Activated T-cell treated with anti-CD3 and anti-CD28 coated beads for 4 hours (primary cell): Measurements from ENCODE around the gene OR9A2.

Source experiments
- DNase-seq: peaks from one replicate; pipeline ENCODE4 v3.0.0-alpha.2; 2020

The OR9A2 gene, protein sequence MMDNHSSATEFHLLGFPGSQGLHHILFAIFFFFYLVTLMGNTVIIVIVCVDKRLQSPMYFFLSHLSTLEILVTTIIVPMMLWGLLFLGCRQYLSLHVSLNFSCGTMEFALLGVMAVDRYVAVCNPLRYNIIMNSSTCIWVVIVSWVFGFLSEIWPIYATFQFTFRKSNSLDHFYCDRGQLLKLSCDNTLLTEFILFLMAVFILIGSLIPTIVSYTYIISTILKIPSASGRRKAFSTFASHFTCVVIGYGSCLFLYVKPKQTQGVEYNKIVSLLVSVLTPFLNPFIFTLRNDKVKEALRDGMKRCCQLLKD

DNA sequence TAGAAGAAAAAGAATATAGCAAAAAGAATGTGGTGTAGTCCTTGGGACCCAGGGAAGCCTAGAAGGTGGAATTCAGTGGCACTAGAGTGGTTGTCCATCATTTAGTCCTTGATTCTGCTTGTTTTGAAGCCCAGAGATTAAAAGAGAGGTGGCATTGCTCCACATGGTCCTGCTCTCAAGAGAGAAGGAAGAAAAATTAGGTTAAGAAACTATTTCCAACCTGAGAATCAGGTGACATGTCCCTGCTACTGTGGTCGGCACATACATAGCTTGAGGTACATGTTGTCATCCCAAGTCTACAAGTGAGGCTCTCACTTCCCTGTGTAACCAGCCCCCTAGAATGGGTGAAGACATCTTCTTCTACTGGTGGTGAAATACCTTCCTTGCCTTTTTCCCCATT is at the start of gene OR9A2:
Gene OR9A2 (minus strand): TSS at position 101 of the 400 bp plus-strand sequence. CDS start 0 bp downstream, at position 101.
- no peak for DNase-seq

DNA sequence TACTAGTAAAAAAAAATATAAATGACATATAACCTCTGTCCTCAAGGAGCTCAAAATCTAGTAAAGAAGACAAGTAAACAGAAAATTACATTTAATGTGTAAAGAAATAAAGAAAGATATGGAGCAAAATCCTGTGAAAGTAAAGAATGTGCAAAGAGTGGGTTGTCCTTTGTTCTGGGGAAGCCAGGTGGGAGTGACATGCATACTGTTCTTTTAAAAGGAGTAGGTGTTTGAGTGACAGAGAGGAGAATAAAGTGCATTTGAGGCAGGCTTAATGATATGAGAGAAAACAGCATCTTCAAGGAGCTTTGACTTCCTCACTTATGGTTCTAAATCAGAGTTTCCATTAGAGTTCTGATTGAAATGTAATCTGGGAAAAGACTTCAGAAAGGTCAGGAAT is 47.2 kb upstream of the OR9A2 start:
- no peak for DNase-seq

DNA sequence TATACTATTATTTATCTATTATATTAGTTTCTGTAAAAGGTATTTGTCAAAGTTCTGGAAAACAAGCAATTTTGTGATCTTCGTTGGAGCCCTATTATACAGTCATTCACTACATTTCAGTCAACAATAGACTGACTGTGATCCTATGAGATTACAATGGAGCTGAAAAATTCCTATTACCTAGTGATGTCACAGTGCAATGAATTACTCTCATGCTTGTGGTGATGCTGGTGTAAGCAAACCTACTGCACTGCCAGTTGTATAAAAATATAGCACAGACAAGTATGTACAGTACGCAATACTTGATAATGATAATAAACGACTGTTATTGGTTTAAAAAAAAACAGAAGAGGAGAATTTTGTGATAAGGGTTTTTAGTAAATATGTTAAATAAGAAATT is 46.6 kb upstream of the OR9A2 start:
- DNase-seq = no peak

- DNase-seq = no peak
These were observed 43.1 kb upstream of the OR9A2 start for GRCh38 chr7:143069912-143070500.

- no peak for DNase-seq
These were observed 41.5 kb upstream of the OR9A2 start for GRCh38 chr7:143068446-143068845.

GRCh38 chr7:143063741-143064140 is 36.8 kb upstream of the OR9A2 start:
- DNase-seq = no peak

- DNase-seq = no peak
These were observed 28.8 kb upstream of the OR9A2 start for GRCh38 chr7:143055754-143056153.

DNA sequence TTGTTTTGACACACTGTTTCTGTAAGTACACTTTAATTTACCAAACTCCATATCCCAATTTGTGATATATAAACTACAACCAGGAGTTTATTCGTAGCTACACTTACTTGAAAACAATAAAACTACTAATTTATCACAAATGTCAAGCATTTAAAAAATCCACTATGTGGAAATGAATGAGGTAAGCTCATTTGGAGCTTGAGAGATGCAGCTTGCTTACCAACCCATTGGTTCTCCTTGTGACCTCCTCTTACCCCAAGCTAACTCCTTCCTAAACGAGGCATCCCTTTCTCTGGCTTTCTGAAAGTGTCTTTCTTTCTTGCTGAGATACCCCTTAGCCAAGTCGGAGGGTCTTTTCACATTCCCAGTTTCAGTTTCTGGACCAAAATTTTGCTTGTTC is 27.7 kb upstream of the OR9A2 start:
- no peak for DNase-seq

DNA sequence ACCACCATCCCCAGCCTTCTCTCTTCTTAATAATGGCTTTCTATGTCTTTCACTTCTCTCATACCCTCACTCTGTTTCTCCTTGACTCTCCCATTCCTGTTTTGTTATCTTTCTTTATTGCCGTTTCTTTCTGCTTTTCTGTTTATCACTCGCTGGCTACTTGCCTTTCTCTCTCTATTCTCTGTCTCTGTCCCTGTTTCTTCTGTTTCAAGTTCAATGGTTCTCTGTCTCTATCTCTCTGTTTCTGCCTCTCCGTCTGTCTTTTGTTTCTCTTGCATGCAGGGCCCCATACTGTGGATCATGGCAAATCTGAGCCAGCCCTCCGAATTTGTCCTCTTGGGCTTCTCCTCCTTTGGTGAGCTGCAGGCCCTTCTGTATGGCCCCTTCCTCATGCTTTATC is 25.1 kb upstream of the OR9A2 start, which contains the start of gene OR6V1:
Gene OR6V1 (plus strand): TSS at position 301 of the 400 bp plus-strand sequence. CDS start 0 bp downstream, at position 301.
- DNase-seq = no peak

GRCh38 chr7:143050931-143051330 is 24.0 kb upstream of the OR9A2 start:
- no peak for DNase-seq

DNA sequence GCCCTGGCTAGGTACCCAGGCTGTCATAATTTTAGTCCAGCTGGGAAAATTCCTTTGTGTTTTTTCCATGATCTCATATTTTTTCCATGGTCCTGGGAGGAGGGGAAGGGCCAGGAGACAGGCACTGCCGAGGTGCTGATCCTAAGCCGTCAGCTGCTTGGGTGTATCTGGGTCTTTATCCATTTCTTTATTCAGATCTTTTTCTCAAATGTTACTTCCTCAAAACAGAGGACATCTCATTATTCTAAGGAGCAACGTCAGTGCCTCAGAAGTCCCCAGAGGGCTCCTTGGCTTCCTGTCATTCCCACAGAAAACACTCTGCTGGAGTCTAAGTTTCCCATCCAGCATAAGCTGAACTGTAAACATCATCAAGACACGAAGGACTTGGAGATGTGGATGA is 22.4 kb upstream of the OR9A2 start:
- no peak for DNase-seq

- DNase-seq = no peak
These were observed 21.9 kb upstream of the OR9A2 start for GRCh38 chr7:143048827-143049226.

DNA sequence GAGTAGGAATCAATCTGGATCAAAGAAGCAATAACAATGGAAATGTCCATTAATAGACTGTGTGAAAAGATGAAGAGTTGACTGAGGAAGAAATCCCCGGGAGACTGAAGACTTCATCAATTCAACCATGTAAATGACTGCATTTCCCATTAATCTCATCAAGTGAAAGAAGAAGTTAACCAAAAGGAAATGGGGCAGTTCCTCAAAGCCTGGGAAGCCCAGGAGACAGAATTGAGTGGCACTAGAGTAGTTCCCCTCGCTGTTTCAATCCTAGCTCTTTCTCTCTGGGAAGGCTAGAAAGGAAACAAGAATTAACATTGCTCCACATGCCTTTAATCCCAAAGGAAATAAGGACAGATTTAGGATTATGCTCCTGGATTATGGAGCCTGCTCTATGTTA is 20.4 kb upstream of the OR9A2 start:
- no peak for DNase-seq

GRCh38 chr7:143046426-143046851 is 19.5 kb upstream of the OR9A2 start:
- no peak for DNase-seq

DNA sequence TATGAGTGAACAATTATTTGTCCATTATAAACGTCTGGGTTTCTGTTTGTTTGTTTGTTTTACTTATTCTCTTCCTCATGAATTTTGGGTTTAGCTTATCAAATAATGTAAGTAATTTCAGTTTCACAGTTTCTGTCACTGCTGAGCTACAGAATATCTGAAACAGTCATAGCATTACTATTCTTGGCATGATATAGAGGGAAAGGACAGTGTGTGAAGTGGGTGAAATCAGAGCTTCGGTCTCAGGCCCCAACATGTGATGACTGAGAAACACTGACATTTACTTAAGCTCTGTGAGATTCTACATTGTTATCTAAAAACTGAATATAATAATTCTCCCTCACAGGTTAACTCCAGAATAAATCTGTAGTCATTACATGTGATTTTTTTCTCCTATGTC is 16.5 kb upstream of the OR9A2 start:
- DNase-seq = no peak

GRCh38 chr7:143042790-143043271 is 15.9 kb upstream of the OR9A2 start:
- DNase-seq = no peak

DNA sequence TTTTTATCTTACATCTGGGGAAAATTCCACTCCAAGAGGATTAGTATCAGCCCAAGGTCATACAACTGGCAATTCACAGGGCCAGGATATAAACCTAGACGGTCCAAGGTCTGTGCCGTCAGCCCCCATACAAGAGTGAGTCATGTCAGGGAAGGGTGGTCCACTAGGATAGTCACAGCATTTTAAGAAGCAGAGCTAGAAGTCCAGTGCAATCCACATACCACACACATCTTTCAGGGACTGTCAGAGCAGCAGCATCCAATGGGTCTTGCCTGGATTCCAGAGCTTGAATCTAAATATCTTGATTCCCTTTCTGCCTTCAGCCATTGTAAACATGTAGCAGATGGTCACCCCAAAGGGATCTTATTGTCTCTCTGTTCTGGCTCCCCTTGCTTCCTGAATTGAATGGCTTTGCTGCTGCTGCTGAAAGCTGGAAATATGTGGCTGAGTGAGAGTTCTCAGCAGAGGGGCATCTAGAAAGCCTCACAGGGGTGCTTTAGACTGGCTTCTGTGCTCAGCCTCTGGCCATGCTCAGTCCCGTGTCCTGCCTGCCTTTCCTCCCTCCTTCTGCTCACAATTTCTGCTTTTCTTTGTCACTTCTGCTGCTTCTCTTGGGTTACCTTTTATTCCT is 15.3 kb upstream of the OR9A2 start:
- DNase-seq = no peak

GRCh38 chr7:143041346-143041745 is 14.4 kb upstream of the OR9A2 start:
- no peak for DNase-seq

DNA sequence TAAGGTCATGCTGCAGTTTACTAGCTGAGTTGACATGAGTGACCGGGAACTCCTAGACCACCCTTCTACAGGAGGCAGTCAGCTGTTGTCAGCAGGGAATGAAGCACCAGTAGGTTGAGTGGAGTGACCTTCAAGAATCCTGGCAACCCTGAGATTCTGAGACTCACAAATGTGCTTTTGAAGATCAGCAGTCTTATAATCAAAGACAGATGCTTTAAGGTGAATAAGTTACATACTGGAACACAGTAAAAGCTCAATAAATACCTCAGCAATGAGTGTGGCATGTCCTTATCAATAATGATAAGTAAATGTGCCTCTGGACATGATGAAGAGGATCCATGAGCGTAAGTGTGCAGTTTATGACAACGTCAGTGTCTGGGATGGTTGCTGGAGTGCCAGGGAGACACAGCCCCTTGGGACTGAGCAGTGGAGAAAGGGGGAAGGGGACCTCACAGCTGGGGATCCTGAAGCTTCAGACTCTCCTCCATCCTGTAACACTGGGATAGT is 13.3 kb upstream of the OR9A2 start:
- no peak for DNase-seq

DNA sequence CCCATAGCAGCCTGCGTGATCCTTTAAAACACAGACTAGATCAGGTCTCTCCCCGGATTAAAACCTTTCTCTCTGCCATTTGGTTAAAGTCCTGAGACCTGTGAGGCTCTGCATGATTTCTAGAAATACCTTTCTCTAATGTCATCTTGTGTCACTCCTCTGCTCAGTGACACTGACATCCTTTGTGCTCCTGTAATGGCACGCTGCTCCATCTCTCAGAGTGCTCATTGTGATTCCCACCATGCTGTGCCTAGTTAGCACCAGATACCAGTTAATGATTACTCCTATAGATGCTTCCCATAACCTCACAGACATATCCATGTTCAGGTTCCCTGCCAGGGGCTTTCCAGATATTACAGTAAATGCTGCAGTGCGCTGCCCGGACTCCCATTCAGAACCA is 11.7 kb upstream of the OR9A2 start:
- DNase-seq = no peak

DNA sequence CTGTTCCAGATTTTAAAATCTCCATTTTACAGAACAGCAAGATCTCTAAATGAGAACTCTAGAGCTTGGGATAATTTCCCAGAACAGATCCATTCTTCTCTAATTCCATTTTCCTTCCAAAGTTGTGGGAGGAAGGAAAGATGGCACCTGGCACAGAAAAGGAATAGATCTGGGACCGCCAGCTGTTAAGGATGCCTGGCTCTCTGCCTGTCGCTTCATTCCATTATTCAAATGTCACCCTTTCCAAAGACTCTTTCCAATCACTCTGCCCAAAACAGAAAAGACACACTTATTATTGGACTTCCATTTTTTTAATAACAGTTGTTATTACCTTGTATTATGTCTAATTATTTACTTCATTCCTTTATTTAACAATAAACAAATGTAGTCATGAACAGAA is 751 bp upstream of the OR9A2 start:
- no peak for DNase-seq

DNA sequence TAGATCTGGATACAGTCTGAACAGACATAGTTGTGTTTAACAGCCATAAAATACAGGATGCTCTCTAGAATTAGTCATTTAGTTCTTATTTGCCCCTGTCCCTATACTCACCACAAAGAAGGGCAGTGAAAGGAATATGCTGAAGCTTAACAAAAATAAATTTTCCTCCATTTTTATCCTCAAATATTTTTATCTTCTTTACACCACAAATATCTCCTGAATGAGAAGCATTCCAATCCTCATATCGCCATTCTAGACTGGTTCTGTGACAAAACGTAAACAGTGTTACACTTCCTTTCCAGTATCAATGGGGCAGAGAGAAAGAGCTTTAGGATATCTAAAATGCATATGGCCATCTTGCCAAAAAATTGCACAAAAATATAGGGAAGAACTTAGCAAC is 1.6 kb downstream of the OR9A2 start:
- no peak for DNase-seq

DNA sequence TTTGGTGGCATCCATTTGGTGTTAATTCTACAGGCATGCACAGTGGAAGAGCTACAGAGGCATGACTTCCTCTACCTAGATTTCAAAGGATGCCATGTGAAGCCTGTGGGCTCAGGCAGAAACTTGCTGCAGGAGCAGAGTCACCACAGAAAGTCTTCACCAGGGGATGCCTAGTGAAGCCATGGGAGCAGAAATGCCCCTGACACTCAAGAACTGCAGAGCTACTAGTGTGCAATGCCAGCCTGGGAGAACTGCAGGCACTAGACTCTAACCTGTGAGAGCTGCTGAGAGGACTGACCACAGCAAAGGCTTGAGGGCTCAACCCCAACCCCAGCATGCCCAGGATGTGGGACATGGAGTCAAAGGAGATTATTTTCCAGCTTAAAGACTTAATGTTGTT is 3.9 kb downstream of the OR9A2 start:
- DNase-seq = no peak

DNA sequence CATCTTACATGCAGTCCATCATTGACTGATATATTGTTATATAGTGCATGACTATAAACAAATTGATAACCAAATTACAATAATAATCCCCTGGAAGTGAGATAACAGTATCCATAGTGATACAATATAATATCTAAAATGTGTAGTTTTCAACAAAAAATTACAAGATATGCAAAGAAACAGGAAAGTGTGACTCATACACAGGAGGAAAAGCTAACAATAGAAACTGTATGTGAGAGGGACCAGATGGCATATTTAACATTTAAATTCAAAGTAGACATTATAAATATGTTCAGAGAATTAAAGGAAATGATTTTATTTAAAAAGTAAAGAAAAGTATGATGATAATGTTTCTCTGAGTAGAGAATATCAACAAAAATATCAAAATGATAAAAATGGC is 8.0 kb downstream of the OR9A2 start:
- DNase-seq = no peak
